WI38 (cell line): ENCODE measurements around the gene TMEM95.

Experiments
- H3K4me3 ChIP-seq: 2 replicates; pipeline ENCODE4 v1.5.1; 2011; ENCODE audit warnings: low read depth, mild to moderate bottlenecking, control low read depth, low read length
- CTCF ChIP-seq: IDR thresholded peaks from 2 replicates; pipeline ENCODE4 v1.5.1; 2012; ENCODE audit warnings: low read depth, mild to moderate bottlenecking, control low read depth, low read length

TMEM95 gene

GRCh38 chr17:7312432-7313087 is 42.4 kb upstream of the TMEM95 start:
- TF ChIP-seq CTCF = no peak
- no peak overlapping the region for H3K4me3 ChIP-seq

DNA sequence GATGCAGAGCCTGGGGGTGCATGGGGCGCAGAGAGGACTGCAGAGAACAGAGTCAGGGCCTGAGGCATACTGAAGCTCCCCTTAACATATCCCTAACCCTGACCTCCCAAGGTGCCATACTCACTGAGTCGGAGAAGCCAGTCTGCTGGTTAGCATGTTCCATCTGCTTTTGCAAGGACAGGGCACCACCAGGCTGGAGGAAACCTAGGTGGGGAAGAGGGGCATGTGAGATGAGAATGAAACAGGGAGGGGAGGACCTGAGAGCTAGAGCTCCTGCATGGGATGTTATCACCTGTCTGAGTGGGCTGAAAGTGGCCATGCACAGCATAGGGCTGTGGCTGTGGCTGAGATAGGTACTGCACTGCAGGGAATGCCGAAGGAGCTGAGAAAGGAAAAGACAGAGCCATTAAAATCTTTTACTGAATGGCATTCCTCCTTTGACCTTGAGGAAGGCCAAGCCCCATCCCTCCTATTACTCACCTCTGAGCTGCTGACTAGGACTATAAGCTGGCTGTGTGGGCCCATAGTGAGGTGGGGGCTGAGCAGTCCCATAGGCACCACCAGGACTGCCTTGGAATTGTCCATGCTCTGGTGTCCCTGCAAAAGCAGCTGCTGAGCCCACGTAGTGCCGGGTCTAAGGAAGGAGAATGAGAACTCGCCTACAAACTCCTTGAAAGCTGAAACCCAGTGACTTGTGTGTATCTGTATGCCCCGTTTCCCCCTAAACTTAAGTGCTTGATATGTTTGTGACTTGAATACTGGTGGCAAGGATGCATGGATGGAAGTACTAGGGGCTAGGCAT is 41.7 kb upstream of the TMEM95 start:
- no peak for TF ChIP-seq CTCF
- H3K4me3 ChIP-seq = no peak overlapping the region

GRCh38 chr17:7313890-7314718 is 40.9 kb upstream of the TMEM95 start:
- H3K4me3 ChIP-seq = peak overlapping the region; percentile 86
- TF ChIP-seq CTCF = no peak

GRCh38 chr17:7314719-7315569 is 40.0 kb upstream of the TMEM95 start, which contains the start of gene GPS2:
GPS2 (minus strand) TSS chr17:7315360; CDS start chr17:7315052, 308 bp downstream.
- TF ChIP-seq CTCF = no peak
- peak within 1 kb of the TSS; percentile 86 for H3K4me3 ChIP-seq

DNA sequence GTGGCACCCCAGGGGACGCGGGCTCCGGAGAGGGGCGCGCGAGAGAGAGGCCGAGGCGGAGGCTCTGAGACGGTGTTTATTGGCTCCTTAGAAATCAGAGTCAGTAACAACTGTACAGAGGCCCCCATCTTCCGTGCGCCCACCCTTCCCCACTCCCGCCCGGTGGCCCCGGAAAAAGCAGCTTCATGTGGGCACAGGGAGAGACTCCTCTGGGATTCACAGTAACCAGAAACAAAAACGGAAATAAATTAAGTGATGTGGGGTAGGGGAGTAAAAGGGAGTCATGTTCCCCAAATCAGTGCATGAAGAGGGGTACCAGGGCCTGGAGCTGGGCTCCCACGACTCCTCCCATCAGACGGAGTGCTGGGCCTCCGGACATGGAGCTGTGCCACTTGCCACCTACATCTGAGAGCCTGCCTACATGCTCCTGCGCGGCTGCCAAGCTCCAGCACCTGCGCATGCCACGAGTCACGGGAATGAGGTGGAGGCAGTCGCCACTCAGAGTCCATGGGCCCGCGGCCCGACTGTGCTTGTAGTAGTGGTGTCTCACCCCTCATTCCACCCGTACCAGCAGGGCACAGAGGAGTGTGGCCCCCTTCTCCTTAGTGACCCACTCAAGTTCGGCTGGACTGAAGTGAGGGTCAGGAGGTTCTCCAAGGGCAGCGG is 39.3 kb upstream of the TMEM95 start:
- no peak for TF ChIP-seq CTCF
- H3K4me3 ChIP-seq = peak overlapping the region; percentile 86

DNA sequence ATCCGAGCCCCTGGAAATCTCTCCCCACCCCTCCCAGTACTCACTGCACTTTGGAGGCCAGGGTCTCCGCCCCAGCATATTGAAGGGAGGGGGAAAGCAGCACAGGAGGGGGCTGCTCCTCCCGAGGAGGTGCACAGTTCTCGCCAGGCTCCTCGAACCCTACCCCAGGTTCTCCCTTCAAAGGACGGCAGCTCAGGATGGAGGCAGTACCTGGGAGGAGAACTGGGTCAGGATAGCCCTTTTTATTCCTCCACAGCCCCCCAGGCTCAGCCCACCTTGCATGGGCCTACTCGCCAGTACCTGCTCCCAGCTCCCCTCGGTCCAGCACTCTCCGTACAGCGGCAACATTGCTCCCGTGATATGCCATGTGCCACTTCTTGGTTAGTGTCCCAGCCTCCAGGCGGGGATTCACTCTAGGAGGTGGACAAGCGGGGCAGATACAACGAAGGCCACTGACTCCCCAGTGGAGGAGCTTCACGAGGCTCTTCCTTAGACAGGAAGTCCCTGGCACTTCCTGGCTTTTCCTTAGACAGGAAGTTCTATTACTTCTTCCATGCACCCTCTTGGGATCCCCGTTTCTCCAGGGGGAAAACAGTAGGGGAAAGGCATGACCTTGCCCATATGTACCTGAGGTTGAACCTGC is 37.7 kb upstream of the TMEM95 start:
- H3K4me3 ChIP-seq = no peak overlapping the region
- TF ChIP-seq CTCF = no peak
